HCT116 (cell line): ENCODE results near the gene NLRP8.

Source experiments
- EGR1 ChIP-seq: IDR thresholded peaks from 2 replicates; pipeline ENCODE4 v1.6.1; 2012; ENCODE audit warnings: low read depth
- EZH2 ChIP-seq: fragments of 200-600 bp; sonication (generic); IDR thresholded peaks from 2 replicates; pipeline ENCODE4 v1.6.1; 2017; ENCODE audit warnings: antibody characterized with exemption, mixed run types
- POLR2A ChIP-seq: IDR thresholded peaks from 2 replicates; pipeline ENCODE4 v1.7.0; 2011; ENCODE audit warnings: borderline replicate concordance; ENCODE audit not compliant: insufficient read depth, insufficient read length; ENCODE audit errors: extremely low read depth
- TCF7L2 ChIP-seq: IDR thresholded peaks from 2 replicates; pipeline ENCODE4 v1.7.0; 2011; ENCODE audit warnings: borderline replicate concordance, inconsistent platforms; ENCODE audit not compliant: insufficient read depth, insufficient read length; ENCODE audit errors: extremely low read depth
- TF ChIP-seq, protein P1 (sequence below): IDR thresholded peaks from 2 replicates; pipeline ENCODE4 v1.6.1; 2012
- TF ChIP-seq, protein P2 (sequence below), 3 experiments: fragments of 200-600 bp in 1 of 3; sonication (generic) in 1 of 3; IDR thresholded peaks in 2 of 3; conservative IDR thresholded peaks in 1 of 3; 2 replicates each; pipeline ENCODE4 v1.5.1; 2012 to 2017; ENCODE audit warnings: low read depth in 2 of 3, low read length in 2 of 3, antibody characterized with exemption in 1 of 3, borderline replicate concordance in 1 of 3, control low read depth in 1 of 3, mild to moderate bottlenecking in 1 of 3, mixed read lengths in 1 of 3, mixed run types in 1 of 3, moderate library complexity in 1 of 3; ENCODE audit not compliant: insufficient read depth in 1 of 3

DNA sequence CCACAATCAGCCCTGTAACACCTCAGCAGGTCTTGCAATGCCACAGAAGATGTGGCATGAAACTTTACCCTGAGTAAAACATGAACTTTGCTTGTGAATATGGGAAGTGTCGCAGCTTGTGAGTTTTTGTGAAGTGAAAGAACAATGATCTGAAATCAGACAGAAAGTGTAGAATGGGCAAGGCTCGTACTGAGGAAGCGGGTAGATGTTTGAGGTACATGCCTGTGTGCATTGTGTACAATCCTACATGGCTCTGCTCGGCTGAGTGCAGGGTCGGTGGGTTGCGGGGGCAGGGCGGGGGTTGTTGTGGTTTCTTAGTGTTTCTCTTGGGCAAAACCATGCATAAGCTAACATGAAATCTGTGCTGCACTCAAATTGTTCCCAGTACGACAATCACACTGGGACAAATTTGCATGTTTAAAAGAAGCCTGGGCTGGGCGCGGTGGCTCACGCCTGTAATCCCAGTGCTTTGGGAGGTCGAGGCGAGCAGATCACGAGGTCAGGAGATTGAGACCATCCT, 16.6 kb upstream of the NLRP8 start:
- no peak for TF ChIP-seq EZH2
- no peak for TF ChIP-seq TCF7L2
- TF ChIP-seq EGR1 = no peak
- TF ChIP-seq, protein P1, sequence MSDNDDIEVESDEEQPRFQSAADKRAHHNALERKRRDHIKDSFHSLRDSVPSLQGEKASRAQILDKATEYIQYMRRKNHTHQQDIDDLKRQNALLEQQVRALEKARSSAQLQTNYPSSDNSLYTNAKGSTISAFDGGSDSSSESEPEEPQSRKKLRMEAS = no peak
- TF ChIP-seq POLR2A = no peak
- TF ChIP-seq, protein P2, sequence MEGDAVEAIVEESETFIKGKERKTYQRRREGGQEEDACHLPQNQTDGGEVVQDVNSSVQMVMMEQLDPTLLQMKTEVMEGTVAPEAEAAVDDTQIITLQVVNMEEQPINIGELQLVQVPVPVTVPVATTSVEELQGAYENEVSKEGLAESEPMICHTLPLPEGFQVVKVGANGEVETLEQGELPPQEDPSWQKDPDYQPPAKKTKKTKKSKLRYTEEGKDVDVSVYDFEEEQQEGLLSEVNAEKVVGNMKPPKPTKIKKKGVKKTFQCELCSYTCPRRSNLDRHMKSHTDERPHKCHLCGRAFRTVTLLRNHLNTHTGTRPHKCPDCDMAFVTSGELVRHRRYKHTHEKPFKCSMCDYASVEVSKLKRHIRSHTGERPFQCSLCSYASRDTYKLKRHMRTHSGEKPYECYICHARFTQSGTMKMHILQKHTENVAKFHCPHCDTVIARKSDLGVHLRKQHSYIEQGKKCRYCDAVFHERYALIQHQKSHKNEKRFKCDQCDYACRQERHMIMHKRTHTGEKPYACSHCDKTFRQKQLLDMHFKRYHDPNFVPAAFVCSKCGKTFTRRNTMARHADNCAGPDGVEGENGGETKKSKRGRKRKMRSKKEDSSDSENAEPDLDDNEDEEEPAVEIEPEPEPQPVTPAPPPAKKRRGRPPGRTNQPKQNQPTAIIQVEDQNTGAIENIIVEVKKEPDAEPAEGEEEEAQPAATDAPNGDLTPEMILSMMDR (IDR thresholded peaks at IDR 0.05 in 2 of 3, conservative IDR thresholded peaks at IDR 0.05 in 1 of 3; ENCODE audit: borderline replicate concordance in 1 of 3, insufficient read depth in 1 of 3, low read depth in 2 of 3, low read length in 2 of 3) = no peak
